BE2C (cell line): ENCODE measurements around the gene ARAP3.

Source experiments
- DNase-seq: peaks from one replicate; pipeline ENCODE4 v3.0.0-alpha.2; 2020
- H3K27me3 ChIP-seq: fragments of 250-450 bp; sonication (Bioruptor Pico); 2 replicates; pipeline ENCODE4 v1.5.1; 2020; ENCODE audit warnings: mild to moderate bottlenecking
- H3K36me3 ChIP-seq: fragments of 250-450 bp; sonication (Bioruptor Pico); 2 replicates; pipeline ENCODE4 v1.5.1; 2020; ENCODE audit warnings: mild to moderate bottlenecking
- H3K4me1 ChIP-seq: fragments of 250-450 bp; sonication (Bioruptor Pico); 2 replicates; pipeline ENCODE4 v1.5.1; 2020
- H3K4me3 ChIP-seq: 2 replicates; pipeline ENCODE4 v1.5.1; 2011; ENCODE audit warnings: low read depth, low read length
- H3K9me3 ChIP-seq: fragments of 250-450 bp; sonication (Bioruptor Pico); 2 replicates; pipeline ENCODE4 v1.5.1; 2020
- TF ChIP-seq, protein P1 (sequence below): IDR thresholded peaks from 2 replicates; pipeline ENCODE4 v1.5.1; 2012; ENCODE audit warnings: mild to moderate bottlenecking, low read depth, low read length

ARAP3 gene

GRCh38 chr5:141694479-141694878 is 12.4 kb upstream of the ARAP3 start:
- no peak for DNase-seq
- no peak overlapping the region for H3K4me3 ChIP-seq
- H3K9me3 ChIP-seq = no peaks in the 10 kb centered on the region
- TF ChIP-seq, protein P1, sequence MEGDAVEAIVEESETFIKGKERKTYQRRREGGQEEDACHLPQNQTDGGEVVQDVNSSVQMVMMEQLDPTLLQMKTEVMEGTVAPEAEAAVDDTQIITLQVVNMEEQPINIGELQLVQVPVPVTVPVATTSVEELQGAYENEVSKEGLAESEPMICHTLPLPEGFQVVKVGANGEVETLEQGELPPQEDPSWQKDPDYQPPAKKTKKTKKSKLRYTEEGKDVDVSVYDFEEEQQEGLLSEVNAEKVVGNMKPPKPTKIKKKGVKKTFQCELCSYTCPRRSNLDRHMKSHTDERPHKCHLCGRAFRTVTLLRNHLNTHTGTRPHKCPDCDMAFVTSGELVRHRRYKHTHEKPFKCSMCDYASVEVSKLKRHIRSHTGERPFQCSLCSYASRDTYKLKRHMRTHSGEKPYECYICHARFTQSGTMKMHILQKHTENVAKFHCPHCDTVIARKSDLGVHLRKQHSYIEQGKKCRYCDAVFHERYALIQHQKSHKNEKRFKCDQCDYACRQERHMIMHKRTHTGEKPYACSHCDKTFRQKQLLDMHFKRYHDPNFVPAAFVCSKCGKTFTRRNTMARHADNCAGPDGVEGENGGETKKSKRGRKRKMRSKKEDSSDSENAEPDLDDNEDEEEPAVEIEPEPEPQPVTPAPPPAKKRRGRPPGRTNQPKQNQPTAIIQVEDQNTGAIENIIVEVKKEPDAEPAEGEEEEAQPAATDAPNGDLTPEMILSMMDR = no peak
- no peaks in the 10 kb centered on the region for H3K36me3 ChIP-seq
- H3K4me1 ChIP-seq = peaks cover 12% of the 10 kb centered on the region
- H3K27me3 ChIP-seq = no peaks in the 10 kb centered on the region

DNA sequence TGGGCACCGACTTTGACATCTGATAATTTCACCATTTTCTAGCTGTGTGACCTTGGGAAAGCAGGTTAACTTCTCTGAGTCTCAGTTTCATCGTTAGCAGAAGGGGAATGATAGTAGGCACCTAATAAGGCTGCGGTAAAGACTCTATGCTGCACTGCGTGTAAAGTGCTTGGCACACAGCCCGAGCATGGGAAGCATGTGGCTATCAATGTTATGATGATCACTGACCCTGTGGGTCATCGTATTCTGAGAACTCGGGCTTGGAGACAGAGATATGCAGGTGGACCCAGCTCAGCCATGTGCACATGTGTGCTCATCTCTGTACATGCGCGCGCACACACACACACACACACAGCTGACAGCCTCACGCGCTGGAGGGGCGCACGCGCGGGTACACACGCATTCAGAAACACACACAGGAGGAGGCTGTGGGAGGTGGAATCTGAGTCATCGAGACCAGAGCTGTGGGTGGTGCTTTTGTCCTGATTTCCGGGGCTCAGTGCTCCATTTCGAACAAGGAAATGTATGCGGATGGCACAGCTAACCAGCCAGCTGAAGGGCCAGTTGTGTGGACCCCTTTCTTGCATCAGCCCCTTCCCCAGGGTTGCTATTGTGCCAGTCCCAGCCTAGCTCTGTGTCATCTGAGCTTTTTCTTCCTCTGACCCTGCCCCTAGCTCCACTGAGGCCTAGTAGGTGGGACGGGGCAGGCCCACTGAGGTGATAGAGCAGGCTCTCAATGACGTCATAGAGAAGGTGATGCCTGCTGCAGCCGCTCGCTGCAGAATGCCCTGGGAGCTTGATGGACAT is 11.1 kb upstream of the ARAP3 start:
- no peak for DNase-seq
- TF ChIP-seq, protein P1 = no peak
- H3K4me3 ChIP-seq = no peak overlapping the region
- H3K27me3 ChIP-seq = no peaks in the 10 kb centered on the region
- no peaks in the 10 kb centered on the region for H3K36me3 ChIP-seq
- no peaks in the 10 kb centered on the region for H3K9me3 ChIP-seq
- peaks cover 12% of the 10 kb centered on the region for H3K4me1 ChIP-seq

DNA sequence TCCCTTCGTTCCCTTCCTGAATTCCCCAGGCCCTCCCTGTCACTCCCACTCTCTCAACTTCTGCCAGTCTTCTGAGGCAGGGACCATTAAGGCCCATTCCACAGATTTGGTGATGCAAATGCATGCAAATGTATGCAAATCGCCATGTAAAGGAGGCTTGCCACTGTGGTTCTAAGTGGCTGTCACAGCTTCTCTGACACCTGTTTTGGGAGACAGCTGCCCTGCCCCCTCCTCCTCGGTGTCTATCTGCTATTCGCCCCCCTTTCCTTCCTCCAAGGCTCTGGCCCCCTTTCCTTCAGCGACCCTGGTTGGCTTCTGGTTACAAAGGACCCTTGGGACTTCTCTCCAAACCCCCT is 10.5 kb upstream of the ARAP3 start:
- TF ChIP-seq, protein P1 = no peak
- H3K4me3 ChIP-seq = peak overlapping the region; percentile 41
- H3K36me3 ChIP-seq = no peaks in the 10 kb centered on the region

DNA sequence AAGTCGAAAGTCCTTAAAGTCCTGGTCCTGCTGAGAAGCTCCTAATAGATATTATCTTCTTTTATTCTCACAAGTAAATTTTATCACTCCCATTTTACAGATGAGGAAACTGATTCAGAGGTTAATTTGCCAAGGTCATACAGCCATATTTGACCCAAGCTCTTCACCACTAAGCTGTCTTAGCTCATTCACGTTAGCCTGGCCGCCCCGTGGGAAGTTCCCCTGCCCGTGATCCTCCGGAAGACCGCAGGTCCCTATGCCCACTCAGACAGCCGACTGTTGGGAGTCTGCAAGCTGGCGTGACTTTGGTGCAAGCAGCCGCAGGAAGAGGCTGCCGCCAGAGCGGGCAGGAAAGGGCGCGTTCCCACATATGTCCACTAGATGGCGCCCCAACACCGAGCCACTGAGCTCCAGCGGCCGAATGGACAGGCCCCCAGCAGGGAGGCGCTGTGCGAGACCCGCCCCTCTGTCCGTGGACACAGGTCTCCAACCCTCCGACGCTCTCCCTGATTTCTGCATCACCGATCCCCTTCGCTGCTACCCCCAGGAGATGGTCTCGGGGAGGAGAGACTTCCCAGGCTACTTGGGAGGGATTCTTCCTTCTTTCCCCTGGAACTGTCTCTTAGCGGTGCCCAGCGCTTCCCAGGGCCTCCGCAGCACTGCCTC is 10.0 kb upstream of the ARAP3 start:
- no peaks in the 10 kb centered on the region for H3K9me3 ChIP-seq
- H3K4me1 ChIP-seq = peaks cover 12% of the 10 kb centered on the region
- TF ChIP-seq, protein P1 = peak; percentile 95
- H3K36me3 ChIP-seq = no peaks in the 10 kb centered on the region
- DNase-seq = peak; percentile 89
- no peaks in the 10 kb centered on the region for H3K27me3 ChIP-seq
- peak overlapping the region; percentile 41 for H3K4me3 ChIP-seq

More for the DNA sequence above, 10.5 kb upstream of the ARAP3 start:
- Histone ChIP-seq H3K4me1 (peaks cover 12% of the 10 kb centered on the region), H3K9me3 (no peaks in the 10 kb centered on the region), H3K27me3 (no peaks in the 10 kb centered on the region)
- no peak for DNase-seq

GRCh38 chr5:141691286-141691866 is 9.3 kb upstream of the ARAP3 start:
- TF ChIP-seq, protein P1 = no peak
- Histone ChIP-seq H3K36me3 (no peaks in the 10 kb centered on the region), H3K4me3 (no peak overlapping the region), H3K4me1 (peaks cover 11% of the 10 kb centered on the region), H3K27me3 (no peaks in the 10 kb centered on the region), H3K9me3 (no peaks in the 10 kb centered on the region)
- no peak for DNase-seq
